Measurements from ENCODE around the gene DPEP1.

Gene DPEP1

DNA sequence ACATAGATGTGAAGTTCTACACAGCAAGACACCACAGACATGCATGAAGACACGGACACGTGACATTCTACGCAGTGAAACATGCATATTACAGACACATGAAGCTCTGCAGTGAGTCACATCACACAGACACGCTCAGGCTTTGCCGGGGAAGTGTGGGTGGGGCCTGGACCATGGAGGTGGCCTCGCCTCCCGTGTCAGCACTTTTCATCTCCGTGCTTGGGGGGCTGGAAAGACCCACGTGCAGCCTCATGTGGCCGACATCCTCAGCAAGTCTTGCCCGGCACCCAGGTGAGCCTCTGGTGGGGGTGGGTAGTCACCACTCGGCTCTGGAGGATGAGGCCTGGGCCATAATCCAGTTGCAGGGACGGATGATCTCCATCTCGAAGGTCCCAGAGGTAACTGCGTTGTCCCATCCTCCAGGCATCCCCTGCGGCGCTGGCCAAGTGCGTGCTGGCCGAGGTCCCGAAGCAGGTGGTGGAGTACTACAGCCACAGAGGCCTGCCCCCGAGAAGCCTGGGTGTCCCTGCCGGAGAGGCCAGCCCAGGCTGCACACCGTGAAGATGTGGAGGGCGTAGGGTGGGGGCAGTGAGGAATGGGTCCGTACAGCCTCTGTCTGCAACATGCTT lies 17.3 kb upstream of the DPEP1 start:
- TF ChIP-seq, protein P1, sequence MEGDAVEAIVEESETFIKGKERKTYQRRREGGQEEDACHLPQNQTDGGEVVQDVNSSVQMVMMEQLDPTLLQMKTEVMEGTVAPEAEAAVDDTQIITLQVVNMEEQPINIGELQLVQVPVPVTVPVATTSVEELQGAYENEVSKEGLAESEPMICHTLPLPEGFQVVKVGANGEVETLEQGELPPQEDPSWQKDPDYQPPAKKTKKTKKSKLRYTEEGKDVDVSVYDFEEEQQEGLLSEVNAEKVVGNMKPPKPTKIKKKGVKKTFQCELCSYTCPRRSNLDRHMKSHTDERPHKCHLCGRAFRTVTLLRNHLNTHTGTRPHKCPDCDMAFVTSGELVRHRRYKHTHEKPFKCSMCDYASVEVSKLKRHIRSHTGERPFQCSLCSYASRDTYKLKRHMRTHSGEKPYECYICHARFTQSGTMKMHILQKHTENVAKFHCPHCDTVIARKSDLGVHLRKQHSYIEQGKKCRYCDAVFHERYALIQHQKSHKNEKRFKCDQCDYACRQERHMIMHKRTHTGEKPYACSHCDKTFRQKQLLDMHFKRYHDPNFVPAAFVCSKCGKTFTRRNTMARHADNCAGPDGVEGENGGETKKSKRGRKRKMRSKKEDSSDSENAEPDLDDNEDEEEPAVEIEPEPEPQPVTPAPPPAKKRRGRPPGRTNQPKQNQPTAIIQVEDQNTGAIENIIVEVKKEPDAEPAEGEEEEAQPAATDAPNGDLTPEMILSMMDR (IDR thresholded peaks at IDR 0.05; ENCODE audit: low read depth, low read length) = no peak
- TF ChIP-seq, protein P2, sequence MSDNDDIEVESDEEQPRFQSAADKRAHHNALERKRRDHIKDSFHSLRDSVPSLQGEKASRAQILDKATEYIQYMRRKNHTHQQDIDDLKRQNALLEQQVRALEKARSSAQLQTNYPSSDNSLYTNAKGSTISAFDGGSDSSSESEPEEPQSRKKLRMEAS (IDR thresholded peaks at IDR 0.05; ENCODE audit: low read depth, low read length) = no peak
- TF ChIP-seq POLR2A (IDR thresholded peaks at IDR 0.05; ENCODE audit: extremely low read depth, insufficient read length) (no peak), MYC (IDR thresholded peaks at IDR 0.05; ENCODE audit: low read depth, low read length) (no peak)
- H3K4me3 ChIP-seq (ENCODE audit: low read depth, low read length) = no peak overlapping the region
- no peak for DNase-seq (ENCODE audit: low read depth)

DNA sequence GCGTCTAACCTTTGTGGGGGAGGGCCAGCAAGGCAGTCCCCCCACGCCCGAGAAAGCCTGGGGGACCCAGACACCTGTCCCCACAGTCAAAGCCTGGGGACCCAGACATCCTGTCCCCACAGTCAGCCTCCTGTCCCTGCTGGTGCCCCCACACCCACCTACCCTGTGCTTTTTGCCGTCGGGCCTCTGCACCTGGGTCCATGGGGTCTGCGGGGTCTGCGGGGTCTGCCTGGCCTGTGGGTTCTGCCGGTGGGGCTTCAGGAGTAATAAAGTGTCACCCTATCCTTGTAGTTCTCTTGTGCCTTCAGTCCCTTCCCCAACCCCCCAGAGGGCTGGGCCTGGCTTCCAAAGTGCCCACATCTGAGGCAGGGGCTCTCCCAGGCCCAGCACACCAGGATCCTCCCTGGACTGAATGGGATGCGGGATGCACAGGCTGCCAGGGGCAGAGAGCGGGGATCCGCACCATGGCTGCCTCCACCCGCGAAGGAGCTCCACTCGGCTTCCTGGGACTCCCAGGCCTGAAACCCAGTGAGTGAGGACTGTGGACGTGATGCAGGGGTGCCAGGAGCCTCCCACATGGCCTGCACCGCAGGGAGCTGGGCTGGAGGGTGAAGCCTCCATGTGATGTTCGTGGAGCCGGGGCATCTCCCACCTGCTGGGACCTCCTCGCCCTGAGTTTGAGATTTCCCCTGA lies 16.3 kb upstream of the DPEP1 start:
- TF ChIP-seq, protein P1 (IDR thresholded peaks at IDR 0.05; ENCODE audit: low read depth, low read length) = no peak
- TF ChIP-seq POLR2A (IDR thresholded peaks at IDR 0.05; ENCODE audit: extremely low read depth, insufficient read length) = no peak
- H3K4me3 ChIP-seq (ENCODE audit: low read depth, low read length) = no peak overlapping the region
- DNase-seq (ENCODE audit: low read depth) = no peak

DNA sequence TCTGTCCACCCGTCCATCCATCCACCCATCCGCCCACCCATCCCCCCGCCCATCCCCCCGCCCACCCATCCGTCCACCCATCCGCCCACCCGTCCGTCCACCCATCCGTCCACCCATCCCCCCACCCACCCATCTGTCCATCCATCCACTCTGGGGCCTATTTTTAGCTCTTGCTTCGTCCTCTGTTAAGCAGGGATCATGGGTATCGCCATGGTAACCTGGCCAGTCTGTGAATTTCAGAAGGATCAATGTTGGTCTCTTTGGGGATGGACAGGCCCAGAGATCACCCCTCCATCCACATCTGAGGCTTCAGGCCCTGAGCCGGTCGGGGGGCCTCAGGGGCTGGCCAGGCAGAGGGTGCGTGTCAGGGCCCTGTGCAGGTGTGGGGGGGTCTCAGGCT lies 15.2 kb upstream of the DPEP1 start:
- TF ChIP-seq, protein P2 (IDR thresholded peaks at IDR 0.05; ENCODE audit: low read depth, low read length) = no peak
- TF ChIP-seq, protein P1 (IDR thresholded peaks at IDR 0.05; ENCODE audit: low read depth, low read length) = no peak
- TF ChIP-seq POLR2A (IDR thresholded peaks at IDR 0.05; ENCODE audit: extremely low read depth, insufficient read length) (no peak), MYC (IDR thresholded peaks at IDR 0.05; ENCODE audit: low read depth, low read length) (no peak)
- H3K4me3 ChIP-seq (ENCODE audit: low read depth, low read length) = no peak overlapping the region
- DNase-seq (ENCODE audit: low read depth) = peak; percentile 60

DNA sequence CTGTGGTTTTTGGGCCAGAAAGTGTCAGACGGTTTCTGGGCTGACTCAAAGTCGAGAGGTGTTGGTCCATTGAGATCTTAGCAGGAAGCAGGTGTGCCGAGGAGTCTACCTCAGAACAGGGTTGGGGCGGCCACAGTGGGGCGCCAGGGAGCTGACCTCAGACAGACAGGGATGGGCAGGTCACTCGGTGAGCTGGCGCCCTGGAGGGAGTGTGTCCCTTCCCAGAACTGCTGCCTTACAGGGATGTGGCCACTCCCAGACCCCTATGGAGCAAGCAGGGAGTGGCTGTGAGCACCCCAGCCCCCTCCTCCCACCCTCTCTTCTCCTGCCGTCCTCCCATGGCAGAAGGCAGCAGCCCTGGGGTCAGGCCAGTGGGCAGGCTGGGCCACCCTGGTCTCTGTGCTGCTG lies 14.0 kb upstream of the DPEP1 start:
- no peak for TF ChIP-seq MYC (IDR thresholded peaks at IDR 0.05; ENCODE audit: low read depth, low read length)
- no peak for TF ChIP-seq POLR2A (IDR thresholded peaks at IDR 0.05; ENCODE audit: extremely low read depth, insufficient read length)
- TF ChIP-seq, protein P1 (IDR thresholded peaks at IDR 0.05; ENCODE audit: low read depth, low read length) = peak; percentile 64
- no peak overlapping the region for H3K4me3 ChIP-seq (ENCODE audit: low read depth, low read length)
- peak; percentile 60 for DNase-seq (ENCODE audit: low read depth)

DNA sequence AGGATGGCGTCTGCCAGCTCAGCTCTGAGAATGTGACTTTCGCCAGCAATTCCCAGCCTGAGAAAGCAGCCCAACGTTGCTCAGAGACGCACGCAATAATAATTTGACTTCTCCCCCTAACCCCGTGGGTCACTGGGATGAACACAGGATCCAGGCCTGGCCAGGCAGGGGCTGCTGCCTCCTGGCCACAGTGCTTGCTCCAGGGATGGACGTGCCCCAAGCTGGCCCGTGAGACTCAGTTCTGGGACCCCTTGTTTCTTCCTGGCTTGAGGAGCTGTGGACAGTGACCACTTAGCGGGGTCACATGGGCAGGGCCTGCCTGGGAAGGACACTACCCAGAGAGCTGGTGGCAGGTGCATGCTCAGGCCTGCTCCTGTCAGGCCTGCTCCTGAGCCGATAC lies 13.5 kb upstream of the DPEP1 start:
- H3K4me3 ChIP-seq (ENCODE audit: low read depth, low read length) = no peak overlapping the region
- DNase-seq (ENCODE audit: low read depth) = no peak
- TF ChIP-seq, protein P1 (IDR thresholded peaks at IDR 0.05; ENCODE audit: low read depth, low read length) = no peak
- TF ChIP-seq, protein P2 (IDR thresholded peaks at IDR 0.05; ENCODE audit: low read depth, low read length) = no peak
- TF ChIP-seq MYC (IDR thresholded peaks at IDR 0.05; ENCODE audit: low read depth, low read length) (no peak), POLR2A (IDR thresholded peaks at IDR 0.05; ENCODE audit: extremely low read depth, insufficient read length) (no peak)
